SH-SY5Y (cell line): ENCODE measurements around the gene PHACTR3.

Experiments used
- GATA2 ChIP-seq: IDR thresholded peaks from 2 replicates; pipeline ENCODE4 v1.6.1; 2011; ENCODE audit warnings: mild to moderate bottlenecking, low read depth, low read length
- GATA3 ChIP-seq: IDR thresholded peaks from 2 replicates; pipeline ENCODE4 v1.6.1; 2011; ENCODE audit warnings: low read depth, mild to moderate bottlenecking, low read length, moderate library complexity

GRCh38 chr20:59817406-59817805 lies 213.1 kb downstream of the PHACTR3 start:
- TF ChIP-seq GATA2 (no peak), GATA3 (no peak)
